DND-41 (cell line): ENCODE results near the gene SNAPIN.

ENCODE experiments used
- ATAC-seq: fragments of 200-7000 bp; cut with Tn5 transposase; 3 replicates; pipeline ENCODE4 v1.9.1; 2021; ENCODE audit warnings: low read depth; ENCODE audit not compliant: insufficient read depth
- DNase-seq: peaks from one replicate; pipeline ENCODE4 v3.0.0-alpha.2; 2020
- H2AFZ ChIP-seq: 2 replicates; pipeline ENCODE4 v1.6.0; 2012; ENCODE audit warnings: low read depth, low read length
- H3K27ac ChIP-seq: 2 replicates; pipeline ENCODE4 v1.5.1; 2012; ENCODE audit warnings: low read length, inconsistent platforms
- H3K27me3 ChIP-seq: fragments of 200-600 bp; sonication (generic); 2 replicates; pipeline ENCODE4 v1.6.0; 2012; ENCODE audit warnings: low read length, mild to moderate bottlenecking, inconsistent platforms; ENCODE audit not compliant: insufficient read depth, poor library complexity
- H3K36me3 ChIP-seq: 2 replicates; pipeline ENCODE4 v1.5.1; 2012; ENCODE audit warnings: low read length, inconsistent platforms; ENCODE audit not compliant: insufficient read depth
- H3K4me1 ChIP-seq: 2 replicates; pipeline ENCODE4 v1.5.1; 2012; ENCODE audit warnings: mild to moderate bottlenecking, low read length; ENCODE audit not compliant: insufficient read depth
- H3K4me2 ChIP-seq: 2 replicates; pipeline ENCODE4 v1.6.0; 2012; ENCODE audit warnings: mild to moderate bottlenecking, moderate library complexity, low read length, inconsistent platforms; ENCODE audit not compliant: insufficient read depth
- H3K4me3 ChIP-seq, 2 experiments: fragments of 200-600 bp in 1 of 2; shearing (Covaris generic) in 1 of 2; 2 replicates each; pipeline ENCODE4 v1.5.1; 2012 to 2016; ENCODE audit warnings: inconsistent platforms in 2 of 2, low read length in 2 of 2, mild to moderate bottlenecking in 2 of 2, low read depth in 1 of 2, moderate library complexity in 1 of 2
- H3K79me2 ChIP-seq: 2 replicates; pipeline ENCODE4 v1.6.0; 2012; ENCODE audit warnings: low read length, inconsistent platforms; ENCODE audit not compliant: insufficient read depth
- H3K9ac ChIP-seq: 2 replicates; pipeline ENCODE4 v1.6.0; 2012; ENCODE audit warnings: low read depth, mild to moderate bottlenecking, inconsistent platforms, low read length, moderate library complexity
- H3K9me3 ChIP-seq: 2 replicates; pipeline ENCODE4 v1.5.1; 2012; ENCODE audit warnings: low read length, moderate library complexity, mild to moderate bottlenecking, inconsistent platforms; ENCODE audit not compliant: insufficient read depth, severe bottlenecking
- H4K20me1 ChIP-seq: 2 replicates; pipeline ENCODE4 v1.6.0; 2012; ENCODE audit warnings: low read length; ENCODE audit not compliant: insufficient read depth
- CTCF ChIP-seq: IDR thresholded peaks from 2 replicates; pipeline ENCODE4 v1.5.1; 2012; ENCODE audit warnings: borderline replicate concordance, low read length, moderate library complexity, mild to moderate bottlenecking; ENCODE audit not compliant: poor library complexity, severe bottlenecking; ENCODE audit errors: extremely low read depth
- EZH2 ChIP-seq: IDR thresholded peaks from 3 replicates; pipeline ENCODE4 v1.6.1; 2012; ENCODE audit warnings: borderline replicate concordance, low read depth, mild to moderate bottlenecking, moderate library complexity, low read length, inconsistent platforms; ENCODE audit not compliant: severe bottlenecking

The SNAPIN gene

GRCh38 chr1:153678519-153679336, 20.2 kb downstream of the SNAPIN start, which contains the start of gene NPR1:
Gene NPR1 (plus strand): TSS chr1:153678688. CDS start chr1:153679109, 421 bp downstream.
- ATAC-seq (no peak), DNase-seq (no peak)
- no peak within 1 kb of the TSS for H3K4me3 ChIP-seq
- H3K27ac ChIP-seq: no peak within 1 kb of the TSS
- no peaks in the 10 kb centered on the region for H4K20me1 ChIP-seq
- H3K27me3 ChIP-seq: peaks cover 18% of the 10 kb centered on the region
- no peak within 1 kb of the TSS for H3K4me2 ChIP-seq
- TF ChIP-seq EZH2 (no peak), CTCF (no peak)
- H3K9ac ChIP-seq: no peak within 1 kb of the TSS
- H3K79me2 ChIP-seq: no peaks in the 10 kb centered on the region
- no peaks in the 10 kb centered on the region for H3K4me1 ChIP-seq
- H3K36me3 ChIP-seq: no peaks in the 10 kb centered on the region
- H2AFZ ChIP-seq: no peak within 1 kb of the TSS
- no peaks in the 10 kb centered on the region for H3K9me3 ChIP-seq

- ATAC-seq (no peak), DNase-seq (no peak)
- Histone ChIP-seq H3K79me2 (no peaks in the 10 kb centered on the region), H3K9ac (no peak overlapping the region), H3K27ac (no peak overlapping the region), H3K4me1 (no peaks in the 10 kb centered on the region), H3K27me3 (peaks cover 18% of the 10 kb centered on the region), H3K36me3 (no peaks in the 10 kb centered on the region), H3K4me2 (no peak overlapping the region), H3K9me3 (no peaks in the 10 kb centered on the region), H4K20me1 (no peaks in the 10 kb centered on the region), H2AFZ (no peak overlapping the region), H3K4me3 (no peak overlapping the region)
- no peak for TF ChIP-seq EZH2
- no peak for TF ChIP-seq CTCF
Observed at GRCh38 chr1:153679337-153680119, 21.0 kb downstream of the SNAPIN start.

- Histone ChIP-seq H3K4me3 (no peak overlapping the region), H2AFZ (no peak overlapping the region), H3K9ac (no peak overlapping the region)
Observed at GRCh38 chr1:153680120-153680403, 21.6 kb downstream of the SNAPIN start.

More at GRCh38 chr1:153680120-153680403, 21.6 kb downstream of the SNAPIN start:
- H3K9me3 ChIP-seq: no peaks in the 10 kb centered on the region
- H3K79me2 ChIP-seq: no peaks in the 10 kb centered on the region
- H3K36me3 ChIP-seq: no peaks in the 10 kb centered on the region
- H4K20me1 ChIP-seq: no peaks in the 10 kb centered on the region
- no peak for DNase-seq
- no peak overlapping the region for H3K27ac ChIP-seq
- TF ChIP-seq EZH2: no peak
- no peak for TF ChIP-seq CTCF
- H3K27me3 ChIP-seq: peaks cover 18% of the 10 kb centered on the region
- ATAC-seq: no peak
- H3K4me2 ChIP-seq: no peak overlapping the region
- H3K4me1 ChIP-seq: no peaks in the 10 kb centered on the region
